Hippocampal formation (tissue), 2 donors: ENCODE results near the gene RUVBL1.
A peak's percentile ranks its signal among the peaks of the same experiment; 100 is the strongest.

Source experiments
- DNase-seq, 2 donors: peaks; one replicate each; lab custom pipeline; 2025; lab: John Stamatoyannopoulos, UW

Gene RUVBL1

GRCh38 chr3:128133273-128133883 is 9.8 kb upstream of the RUVBL1 start:
- DNase-seq, result no peak

GRCh38 chr3:128131897-128132646 is 8.5 kb upstream of the RUVBL1 start:
- no peak for DNase-seq

GRCh38 chr3:128128251-128128650 is 4.6 kb upstream of the RUVBL1 start:
- no peak for DNase-seq

- no peak for DNase-seq
Observed at GRCh38 chr3:128127236-128127635, 3.6 kb upstream of the RUVBL1 start.

- DNase-seq, result no peak
Observed at GRCh38 chr3:128123156-128123537, 465 bp downstream of the RUVBL1 start.

GRCh38 chr3:128122013-128122412 is 1.6 kb downstream of the RUVBL1 start:
- DNase-seq, result no peak

- DNase-seq, result no peak
Observed at GRCh38 chr3:128113817-128114794, 9.5 kb downstream of the RUVBL1 start.

GRCh38 chr3:128112357-128112968 is 11.1 kb downstream of the RUVBL1 start:
- no peak for DNase-seq

GRCh38 chr3:128111147-128111546 is 12.5 kb downstream of the RUVBL1 start:
- no peak for DNase-seq

GRCh38 chr3:128107834-128108233 is 15.8 kb downstream of the RUVBL1 start:
- DNase-seq, result no peak

GRCh38 chr3:128103136-128103676 is 20.4 kb downstream of the RUVBL1 start:
- DNase-seq, result no peak

GRCh38 chr3:128100638-128101037 is 23.0 kb downstream of the RUVBL1 start:
- DNase-seq, result no peak

- DNase-seq, result peak in 1 of 2 donors; percentile 4
Observed at GRCh38 chr3:128100161-128100560, 23.5 kb downstream of the RUVBL1 start.

GRCh38 chr3:128098234-128098633 is 25.4 kb downstream of the RUVBL1 start:
- no peak for DNase-seq

- peak; percentile 52 to 77 for DNase-seq
Observed at GRCh38 chr3:128095222-128095703, 28.3 kb downstream of the RUVBL1 start.

GRCh38 chr3:128094295-128095151 is 29.1 kb downstream of the RUVBL1 start:
- no peak for DNase-seq

- no peak for DNase-seq
Observed at GRCh38 chr3:128091586-128091985, 32.0 kb downstream of the RUVBL1 start.

- no peak for DNase-seq
Observed at GRCh38 chr3:128089135-128089534, 34.5 kb downstream of the RUVBL1 start.

- no peak for DNase-seq
Observed at GRCh38 chr3:128084675-128085021, 39.0 kb downstream of the RUVBL1 start.

GRCh38 chr3:128083980-128084674 is 39.5 kb downstream of the RUVBL1 start:
- DNase-seq, result no peak
